ENCODE results near the gene NUF2.

GRCh38 chr1:163388970-163389369 lies 67.2 kb downstream of the NUF2 start:
- TF ChIP-seq TAF1 (IDR thresholded peaks at IDR 0.05; ENCODE audit: low read depth, low read length) (no peak), POLR2AphosphoS5 (IDR thresholded peaks at IDR 0.05; ENCODE audit: low read depth, low read length) (no peak), POLR2A (IDR thresholded peaks at IDR 0.05; ENCODE audit: low read depth, low read length) (no peak), POU2F2 (IDR thresholded peaks at IDR 0.05; ENCODE audit: low read depth, low read length) (no peak)
